GM12878 (cell line): Measurements from ENCODE around the gene PPRC1. TPM values are rescaled to one million over a fixed set of nuclear protein-coding genes. Genes with fewer than 3 reads are reported as not detected.

Source experiments
- ATAC-seq: fragments of 200-7000 bp; cut with Tn5 transposase; 3 replicates; pipeline ENCODE4 v1.9.1; 2020; ENCODE audit warnings: mild to moderate bottlenecking, moderate library complexity
- BruUV-seq: library from RNA; stranded (reverse); fragments of 400-500 nt; replicated peaks from 2 replicates; lab custom pipeline; 2021; lab: Mats Ljungman, UMichigan
- CTCF ChIA-PET: fragments of 300-600 bp; sonication (Branson Sonifier 250); formaldehyde crosslinking; extraction: SDS; loops from one replicate; lab custom pipeline; 2021; ENCODE audit warnings: inconsistent platforms; lab: Yijun Ruan, JAX
- POLR2A ChIA-PET: fragments of 350-600 bp; formaldehyde crosslinking; extraction: SDS; loops from one replicate; lab custom pipeline; 2021; ENCODE audit warnings: inconsistent platforms; lab: Charles Lee
- RAD21 ChIA-PET: fragments of 300-600 bp; sonication (Branson Sonifier 250); formaldehyde crosslinking; loops from one replicate; lab custom pipeline; 2023; ENCODE audit warnings: antibody characterized with exemption; ENCODE audit not compliant: unreplicated experiment; lab: Charles Lee
- SMC1A ChIA-PET: fragments of 300-600 bp; sonication (Branson Sonifier 250); formaldehyde crosslinking; loops from one replicate; lab custom pipeline; 2023; ENCODE audit not compliant: unreplicated experiment, uncharacterized antibody; lab: Charles Lee
- DNase-seq: peaks from one replicate; pipeline ENCODE4 v3.0.0-alpha.2; 2011; ENCODE audit warnings: low read depth, low spot score
- FAIRE-seq: peaks from 3 replicates; lab custom pipeline; 2011; peaks lifted over from hg19 to GRCh38; lab: Jason Lieb, UNC
- H2AFZ ChIP-seq: 2 replicates; pipeline ENCODE4 v1.6.0; 2011; ENCODE audit warnings: low read depth, low read length, control low read depth; ENCODE audit not compliant: control insufficient read depth
- H3K27ac ChIP-seq: 2 replicates; pipeline ENCODE4 v1.5.1; 2011; ENCODE audit warnings: control low read depth; ENCODE audit not compliant: control insufficient read depth, insufficient read depth
- H3K27me3 ChIP-seq, 2 experiments: replicated peaks in 1 of 2; 2 replicates each; pipeline versions ENCODE4 v1.6.0 to v1.6.1; 2011; ENCODE audit warnings: low read length in 1 of 2; ENCODE audit not compliant: control insufficient read depth in 2 of 2, insufficient read depth in 2 of 2
- H3K36me3 ChIP-seq, 2 experiments: 2 replicates each; pipeline ENCODE4 v1.5.1; 2011; ENCODE audit warnings: low read length in 1 of 2; ENCODE audit not compliant: control insufficient read depth in 2 of 2, insufficient read depth in 2 of 2
- H3K4me1 ChIP-seq: 2 replicates; pipeline ENCODE4 v1.6.1; 2011; ENCODE audit warnings: mild to moderate bottlenecking, low read length, moderate library complexity, mixed read lengths; ENCODE audit not compliant: control insufficient read depth, insufficient read depth
- H3K4me2 ChIP-seq: 2 replicates; pipeline ENCODE4 v1.6.0; 2011; ENCODE audit warnings: control low read depth; ENCODE audit not compliant: control insufficient read depth, insufficient read depth
- H3K4me3 ChIP-seq: fragments of 200-600 bp; sonication (generic); 2 replicates; pipeline ENCODE4 v1.5.1; 2016
- H3K79me2 ChIP-seq: 2 replicates; pipeline ENCODE4 v1.6.0; 2011; ENCODE audit warnings: low read length; ENCODE audit not compliant: control insufficient read depth, insufficient read depth
- H3K9ac ChIP-seq: 2 replicates; pipeline ENCODE4 v1.8.0; 2011; ENCODE audit warnings: low read length, control low read depth, mixed read lengths; ENCODE audit not compliant: control insufficient read depth, insufficient read depth
- H3K9me3 ChIP-seq: replicated peaks from 3 replicates; pipeline ENCODE4 v1.5.1; 2011; ENCODE audit warnings: mild to moderate bottlenecking, low read length; ENCODE audit not compliant: control insufficient read depth, insufficient read depth
- H4K20me1 ChIP-seq: 2 replicates; pipeline ENCODE4 v1.6.0; 2011; ENCODE audit not compliant: control insufficient read depth, insufficient read depth
- CBX3 ChIP-seq: fragments of 200-600 bp; sonication (generic); IDR thresholded peaks from 2 replicates; pipeline ENCODE4 v1.6.1; 2016; ENCODE audit warnings: low read depth, borderline replicate concordance
- CHD4 ChIP-seq: fragments of 200-600 bp; sonication (generic); IDR thresholded peaks from 2 replicates; pipeline ENCODE4 v1.6.1; 2016; ENCODE audit warnings: mild to moderate bottlenecking
- ETV6 ChIP-seq, 2 experiments: fragments of 450-650 bp in 1 of 2; IDR thresholded peaks in 1 of 2; conservative IDR thresholded peaks in 1 of 2; 2 replicates each; pipeline ENCODE4 v1.6.1; 2014; ENCODE audit warnings: antibody characterized with exemption in 1 of 2, borderline replicate concordance in 1 of 2, low read depth in 1 of 2, mild to moderate bottlenecking in 1 of 2, moderate library complexity in 1 of 2
- PAX8 ChIP-seq: fragments of 450-650 bp; IDR thresholded peaks from 2 replicates; pipeline ENCODE4 v1.6.1; 2017; ENCODE audit warnings: mild to moderate bottlenecking, moderate library complexity
- POLR2AphosphoS5 ChIP-seq: IDR thresholded peaks from 2 replicates; pipeline ENCODE4 v1.6.1; 2011; ENCODE audit warnings: mild to moderate bottlenecking, low read length, inconsistent platforms
- RBBP5 ChIP-seq: fragments of 200-600 bp; sonication (generic); conservative IDR thresholded peaks from 2 replicates; pipeline ENCODE4 v1.6.1; 2016
- ZNF622 ChIP-seq: fragments of 450-650 bp; IDR thresholded peaks from 2 replicates; pipeline ENCODE4 v1.6.1; 2017; ENCODE audit warnings: mild to moderate bottlenecking, inconsistent platforms
- WGBS: methylation state at CpG from one replicate; pipeline ENCODE4 v1.1.6; 2016; ENCODE audit warnings: low lambda C conversion rate; ENCODE audit not compliant: insufficient replicate concordance, insufficient coverage; ENCODE audit errors: missing lambda C conversion rate; 5-methylcytosine and 5-hydroxymethylcytosine counted together
- in situ Hi-C: fragments of 300-500 bp; cut with MboI; formaldehyde crosslinking; loops from 9 replicates; pipeline ENCODE4 v1.14.3; 2018; ENCODE audit warnings: mixed read lengths
- intact Hi-C: fragments of 100-400 bp; cut with micrococcal nuclease; formaldehyde crosslinking; loops from one replicate; pipeline ENCODE4 v1.14.2; 2022; ENCODE audit not compliant: unreplicated experiment
- polyA plus RNA-seq, 11 experiments: library from polyadenylated mRNA; depleted of rRNA in 4 of 11; unstranded in 6 of 11; stranded (reverse) in 5 of 11; fragments of >200 nt; fragmentation: Nextera tagmentation in 4 of 11; fragmentation: Illumina TruSeq in 1 of 11; extraction: Ambion mirVana in 4 of 11; extraction: Trizol in 1 of 11; gene quantifications; 1 replicate in 1 of 11; 2 replicates in 10 of 11; pipeline versions ENCODE4 v1.2.1 to v1.2.3, GENCODE V29; 2011 to 2016; ENCODE audit warnings: inconsistent platforms in 2 of 11, missing spikeins in 2 of 11, low read depth in 1 of 11
- total RNA-seq, 4 experiments: library from RNA; depleted of rRNA in 3 of 4; stranded (reverse); fragments of >200 nt in 3 of 4; fragmentation: Illumina TruSeq in 1 of 4; extraction: Trizol in 1 of 4; gene quantifications; 2 replicates each; pipeline versions ENCODE4 v1.2.1 to v1.2.3, GENCODE V29; 2013 to 2021

PPRC1 gene
- total and polyA plus RNA-seq, 10 of the 15 experiments (the other 5 are each of a cell fraction or from before 2014, with no cell fraction given) = 13.1 to 69.8 (median 32.4) TPM

GRCh38 chr10:102175415-102175814 is 42.6 kb downstream of the PPRC1 start (continued):
- no peak for TF ChIP-seq RBBP5
- TF ChIP-seq, all 136 proteins: peak for 0

DNA sequence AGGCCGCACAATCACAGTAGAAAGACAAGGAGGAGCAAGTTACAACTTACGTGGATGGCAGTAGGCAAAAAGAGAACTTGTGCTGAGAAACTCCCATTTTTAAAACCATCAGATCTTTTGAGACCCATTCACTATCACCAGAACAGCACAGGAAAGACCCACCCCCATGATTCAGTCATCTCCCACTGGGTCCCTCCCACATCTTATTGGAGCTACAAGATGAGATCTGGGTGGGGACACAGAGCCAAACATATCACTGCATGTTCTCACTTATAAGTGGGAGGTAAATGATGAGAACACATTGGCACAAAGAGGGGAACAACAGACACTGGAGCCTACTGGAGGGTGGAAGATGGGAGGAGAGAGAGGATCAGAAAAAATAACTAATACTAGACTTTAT is 51.8 kb downstream of the PPRC1 start:
- RAD21 ChIA-PET = no interaction called here
- TF ChIP-seq ZNF622 (no peak), POLR2AphosphoS5 (no peak), ETV6 (conservative IDR thresholded peaks at IDR 0.05 in 1 of 2, IDR thresholded peaks at IDR 0.05 in 1 of 2; ENCODE audit: borderline replicate concordance in 1 of 2, low read depth in 1 of 2) (no peak), CHD4 (no peak), CBX3 (no peak), PAX8 (no peak)

More for the DNA sequence above, 51.8 kb downstream of the PPRC1 start:
- Histone ChIP-seq H2AFZ (no peak overlapping the region), H3K9me3 (peaks cover 5% of the 10 kb centered on the region; the same call in 1 of the 3 replicates), H3K27me3 (no peaks in the 10 kb centered on the region), H3K79me2 (no peaks in the 10 kb centered on the region), H4K20me1 (no peaks in the 10 kb centered on the region), H3K27ac (no peak overlapping the region), H3K36me3 (no peaks in the 10 kb centered on the region), H3K9ac (no peak overlapping the region), H3K4me1 (peaks cover 11% of the 10 kb centered on the region), H3K4me3 (no peak overlapping the region), H3K4me2 (no peak overlapping the region)
- FAIRE-seq (no peak), ATAC-seq (no peak), DNase-seq (no peak)
- BruUV-seq = no TSS peak
- CTCF ChIA-PET = interaction anchor here (0.9 to 6.6 kb wide), 3 partner anchors 15 to 168 kb away, joined by 3 to 61 read pairs (median 3); no protein-coding TSS in a partner anchor
- WGBS = 44% methylated on average over 2 of the region's 2 CpGs
- SMC1A ChIA-PET = no interaction called here
- in situ Hi-C loops (no loop called here), intact Hi-C loops (no loop called here)
- POLR2A ChIA-PET = interaction anchor here (0.6 kb wide), 1 partner anchor 219 kb away, joined by 3 read pairs; no protein-coding TSS in a partner anchor
